Measurements from ENCODE around the gene LRRTM4.

The LRRTM4 gene

GRCh38 chr2:76749858-76750257 lies 772.3 kb downstream of the LRRTM4 start:
- ChIA-PET CTCF (no interaction called here), POLR2A (no interaction called here)
- DNase-seq = peak in 1 of 3 donors; percentile 5
- H3K4me1 ChIP-seq (ENCODE audit: control extremely low read depth in 1 of 4, control insufficient read depth in 4 of 4, insufficient read depth in 4 of 4, low read length in 3 of 4) = no peaks in the 10 kb centered on the region
- H3K27ac ChIP-seq (ENCODE audit: insufficient read depth in 1 of 2, low read depth in 1 of 2, low read length in 2 of 2, poor library complexity in 1 of 2, severe bottlenecking in 2 of 2) = no peak overlapping the region
- peaks cover 0 to 1% (median 0%) of the 10 kb centered on the region in 5 experiments for H3K9me3 ChIP-seq (ENCODE audit: control extremely low read depth in 1 of 5, control insufficient read depth in 4 of 5, insufficient read depth in 2 of 5, low read depth in 1 of 5, low read length in 4 of 5)
- H3K4me3 ChIP-seq (ENCODE audit: control insufficient read depth in 1 of 7, extremely low read depth in 1 of 7, insufficient read depth in 4 of 7, low read depth in 2 of 7, low read length in 6 of 7) = no peak overlapping the region
- peaks cover 0 to 2% (median 0%) of the 10 kb centered on the region in 5 experiments for H3K27me3 ChIP-seq (replicated peaks in 2 of 5; ENCODE audit: control insufficient read depth in 4 of 5, insufficient read depth in 5 of 5, low read length in 4 of 5)
- no peaks in the 10 kb centered on the region for H3K36me3 ChIP-seq (ENCODE audit: control insufficient read depth in 4 of 4, insufficient read depth in 4 of 4, low read length in 3 of 4)

DNA sequence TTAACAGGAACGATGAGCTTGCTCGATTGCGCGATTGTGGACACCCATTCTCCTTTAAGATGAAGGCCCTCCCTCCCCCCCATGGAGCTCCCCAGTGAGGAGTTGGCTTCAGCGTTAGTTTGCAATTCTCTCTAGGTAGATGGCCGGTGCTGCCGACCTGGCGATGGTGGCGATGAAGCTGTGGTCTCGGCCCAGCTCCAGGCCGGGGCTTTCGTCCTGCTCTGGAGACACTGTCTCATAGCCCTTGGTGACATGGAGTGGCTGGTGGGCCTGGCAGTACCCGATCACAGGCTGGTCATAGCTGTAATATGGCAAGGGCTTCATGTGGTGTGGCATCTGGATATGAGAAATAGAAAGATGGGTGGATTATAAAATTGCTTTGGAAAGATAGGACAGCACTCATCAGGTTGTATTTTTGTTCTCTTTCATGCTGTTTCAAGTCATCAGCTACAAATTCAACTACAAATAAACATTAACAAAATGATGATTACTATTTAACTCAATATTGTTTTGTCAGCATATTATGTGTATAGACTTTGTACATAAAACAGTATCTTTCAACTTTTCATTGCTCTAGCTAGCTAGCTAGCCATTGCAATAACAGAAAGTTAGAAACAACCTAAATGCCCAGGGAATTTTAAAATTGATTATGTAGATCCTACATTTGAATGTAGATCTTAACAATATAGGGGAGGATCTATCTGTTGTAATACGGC lies 773.4 kb downstream of the LRRTM4 start:
- CTCF ChIA-PET = no interaction called here
- H3K9me3 ChIP-seq (ENCODE audit: control extremely low read depth in 1 of 5, control insufficient read depth in 4 of 5, insufficient read depth in 2 of 5, low read depth in 1 of 5, low read length in 4 of 5) = peaks cover 0 to 1% (median 0%) of the 10 kb centered on the region in 5 experiments
- no peak overlapping the region for H3K4me3 ChIP-seq (ENCODE audit: control insufficient read depth in 1 of 7, extremely low read depth in 1 of 7, insufficient read depth in 4 of 7, low read depth in 2 of 7, low read length in 6 of 7)
- no peak for DNase-seq
- 90% methylated on average over 9 of the region's 14 CpGs for WGBS (ENCODE audit: insufficient coverage)
- POLR2A ChIA-PET = no interaction called here
- no peaks in the 10 kb centered on the region for H3K36me3 ChIP-seq (ENCODE audit: control insufficient read depth in 4 of 4, insufficient read depth in 4 of 4, low read length in 3 of 4)
- no peaks in the 10 kb centered on the region for H3K4me1 ChIP-seq (ENCODE audit: control extremely low read depth in 1 of 4, control insufficient read depth in 4 of 4, insufficient read depth in 4 of 4, low read length in 3 of 4)
- H3K27me3 ChIP-seq (replicated peaks in 2 of 5; ENCODE audit: control insufficient read depth in 4 of 5, insufficient read depth in 5 of 5, low read length in 4 of 5) = peaks cover 0 to 2% (median 0%) of the 10 kb centered on the region in 5 experiments
- no peak overlapping the region for H3K27ac ChIP-seq (ENCODE audit: insufficient read depth in 1 of 2, low read depth in 1 of 2, low read length in 2 of 2, poor library complexity in 1 of 2, severe bottlenecking in 2 of 2)

DNA sequence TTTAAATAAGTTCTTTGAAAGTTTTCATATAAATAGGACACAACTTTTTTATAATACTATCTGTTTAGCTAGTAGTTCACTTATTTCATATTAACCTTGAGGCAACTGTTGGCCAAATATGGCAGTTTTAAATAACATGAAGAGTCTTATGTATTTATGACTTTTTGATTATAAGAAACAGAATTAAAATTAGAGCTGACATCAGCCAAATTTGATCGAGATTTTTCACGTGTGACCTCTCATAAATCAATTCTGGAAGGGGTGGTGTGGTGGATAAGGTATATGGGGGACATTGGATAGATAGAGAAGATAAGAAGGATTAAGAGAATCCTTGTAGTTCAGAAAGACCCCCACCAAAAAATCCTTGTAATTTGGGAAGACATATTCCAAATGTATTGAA lies 776.6 kb downstream of the LRRTM4 start:
- POLR2A ChIA-PET = no interaction called here
- Histone ChIP-seq H3K27me3 (replicated peaks in 2 of 5; ENCODE audit: control insufficient read depth in 4 of 5, insufficient read depth in 5 of 5, low read length in 4 of 5) (peaks cover 0 to 2% (median 0%) of the 10 kb centered on the region in 5 experiments), H3K27ac (ENCODE audit: insufficient read depth in 1 of 2, low read depth in 1 of 2, low read length in 2 of 2, poor library complexity in 1 of 2, severe bottlenecking in 2 of 2) (no peak overlapping the region), H3K4me3 (ENCODE audit: control insufficient read depth in 1 of 7, extremely low read depth in 1 of 7, insufficient read depth in 4 of 7, low read depth in 2 of 7, low read length in 6 of 7) (no peak overlapping the region), H3K9me3 (ENCODE audit: control extremely low read depth in 1 of 5, control insufficient read depth in 4 of 5, insufficient read depth in 2 of 5, low read depth in 1 of 5, low read length in 4 of 5) (peaks cover 0 to 1% (median 0%) of the 10 kb centered on the region in 5 experiments), H3K36me3 (ENCODE audit: control insufficient read depth in 4 of 4, insufficient read depth in 4 of 4, low read length in 3 of 4) (no peaks in the 10 kb centered on the region), H3K4me1 (ENCODE audit: control extremely low read depth in 1 of 4, control insufficient read depth in 4 of 4, insufficient read depth in 4 of 4, low read length in 3 of 4) (no peaks in the 10 kb centered on the region)
- DNase-seq = no peak
- WGBS (ENCODE audit: insufficient coverage) = no CpG with 5 or more reads among the region's 2 CpGs
- CTCF ChIA-PET = no interaction called here

GRCh38 chr2:76737607-76738006 lies 784.6 kb downstream of the LRRTM4 start:
- 100% methylated on average over 1 of the region's 1 CpG for WGBS (ENCODE audit: insufficient coverage)
- Histone ChIP-seq H3K4me1 (ENCODE audit: control extremely low read depth in 1 of 4, control insufficient read depth in 4 of 4, insufficient read depth in 4 of 4, low read length in 3 of 4) (no peaks in the 10 kb centered on the region), H3K9me3 (ENCODE audit: control extremely low read depth in 1 of 5, control insufficient read depth in 4 of 5, insufficient read depth in 2 of 5, low read depth in 1 of 5, low read length in 4 of 5) (no peaks in the 10 kb centered on the region), H3K27me3 (replicated peaks in 2 of 5; ENCODE audit: control insufficient read depth in 4 of 5, insufficient read depth in 5 of 5, low read length in 4 of 5) (peaks cover 0 to 2% (median 0%) of the 10 kb centered on the region in 5 experiments), H3K36me3 (ENCODE audit: control insufficient read depth in 4 of 4, insufficient read depth in 4 of 4, low read length in 3 of 4) (no peaks in the 10 kb centered on the region), H3K4me3 (ENCODE audit: control insufficient read depth in 1 of 7, extremely low read depth in 1 of 7, insufficient read depth in 4 of 7, low read depth in 2 of 7, low read length in 6 of 7) (no peak overlapping the region), H3K27ac (ENCODE audit: insufficient read depth in 1 of 2, low read depth in 1 of 2, low read length in 2 of 2, poor library complexity in 1 of 2, severe bottlenecking in 2 of 2) (no peak overlapping the region)
- CTCF ChIA-PET = no interaction called here
- no peak for DNase-seq
- POLR2A ChIA-PET = no interaction called here

DNA sequence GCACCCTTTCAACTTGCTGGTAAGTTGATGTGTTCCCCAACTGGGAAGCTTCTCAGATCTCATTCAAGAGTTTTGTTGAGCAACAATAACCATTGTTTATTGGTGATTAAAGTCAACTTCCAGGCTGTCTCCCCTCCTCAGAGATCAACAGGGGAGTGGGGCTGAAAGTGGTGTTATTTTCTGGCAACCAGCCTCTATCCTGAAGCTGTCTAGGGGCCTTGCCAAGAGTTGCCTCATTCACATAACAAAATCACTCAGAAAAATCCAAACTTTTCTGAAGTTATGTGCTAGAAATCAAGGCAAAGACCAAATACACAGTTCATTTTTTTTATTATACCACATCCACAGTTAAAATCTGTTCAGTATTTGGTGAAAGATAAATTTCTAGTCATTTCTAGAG lies 788.4 kb downstream of the LRRTM4 start:
- CTCF ChIA-PET = no interaction called here

GRCh38 chr2:76731157-76731556 lies 791.0 kb downstream of the LRRTM4 start:
- Histone ChIP-seq H3K27me3 (replicated peaks in 2 of 5; ENCODE audit: control insufficient read depth in 4 of 5, insufficient read depth in 5 of 5, low read length in 4 of 5) (no peaks in the 10 kb centered on the region), H3K36me3 (ENCODE audit: control insufficient read depth in 4 of 4, insufficient read depth in 4 of 4, low read length in 3 of 4) (no peaks in the 10 kb centered on the region), H3K4me1 (ENCODE audit: control extremely low read depth in 1 of 4, control insufficient read depth in 4 of 4, insufficient read depth in 4 of 4, low read length in 3 of 4) (no peaks in the 10 kb centered on the region), H3K27ac (ENCODE audit: insufficient read depth in 1 of 2, low read depth in 1 of 2, low read length in 2 of 2, poor library complexity in 1 of 2, severe bottlenecking in 2 of 2) (no peak overlapping the region), H3K4me3 (ENCODE audit: control insufficient read depth in 1 of 7, extremely low read depth in 1 of 7, insufficient read depth in 4 of 7, low read depth in 2 of 7, low read length in 6 of 7) (no peak overlapping the region), H3K9me3 (ENCODE audit: control extremely low read depth in 1 of 5, control insufficient read depth in 4 of 5, insufficient read depth in 2 of 5, low read depth in 1 of 5, low read length in 4 of 5) (no peaks in the 10 kb centered on the region)
- no peak for DNase-seq
- ChIA-PET POLR2A (no interaction called here), CTCF (no interaction called here)
- WGBS (ENCODE audit: insufficient coverage) = 100% methylated on average over 3 of the region's 4 CpGs

More for the DNA sequence above, 788.4 kb downstream of the LRRTM4 start:
- H3K36me3 ChIP-seq (ENCODE audit: control insufficient read depth in 4 of 4, insufficient read depth in 4 of 4, low read length in 3 of 4) = no peaks in the 10 kb centered on the region
- no peaks in the 10 kb centered on the region for H3K4me1 ChIP-seq (ENCODE audit: control extremely low read depth in 1 of 4, control insufficient read depth in 4 of 4, insufficient read depth in 4 of 4, low read length in 3 of 4)
- H3K27ac ChIP-seq (ENCODE audit: insufficient read depth in 1 of 2, low read depth in 1 of 2, low read length in 2 of 2, poor library complexity in 1 of 2, severe bottlenecking in 2 of 2) = no peak overlapping the region
- no peak overlapping the region for H3K4me3 ChIP-seq (ENCODE audit: control insufficient read depth in 1 of 7, extremely low read depth in 1 of 7, insufficient read depth in 4 of 7, low read depth in 2 of 7, low read length in 6 of 7)
- no peaks in the 10 kb centered on the region for H3K9me3 ChIP-seq (ENCODE audit: control extremely low read depth in 1 of 5, control insufficient read depth in 4 of 5, insufficient read depth in 2 of 5, low read depth in 1 of 5, low read length in 4 of 5)
- no peaks in the 10 kb centered on the region for H3K27me3 ChIP-seq (replicated peaks in 2 of 5; ENCODE audit: control insufficient read depth in 4 of 5, insufficient read depth in 5 of 5, low read length in 4 of 5)
- no peak for DNase-seq
- POLR2A ChIA-PET = no interaction called here

GRCh38 chr2:76730021-76730420 lies 792.2 kb downstream of the LRRTM4 start:
- POLR2A ChIA-PET = no interaction called here
- H3K27ac ChIP-seq (ENCODE audit: insufficient read depth in 1 of 2, low read depth in 1 of 2, low read length in 2 of 2, poor library complexity in 1 of 2, severe bottlenecking in 2 of 2) = no peak overlapping the region
- CTCF ChIA-PET = no interaction called here
- H3K36me3 ChIP-seq (ENCODE audit: control insufficient read depth in 4 of 4, insufficient read depth in 4 of 4, low read length in 3 of 4) = no peaks in the 10 kb centered on the region
- H3K4me3 ChIP-seq (ENCODE audit: control insufficient read depth in 1 of 7, extremely low read depth in 1 of 7, insufficient read depth in 4 of 7, low read depth in 2 of 7, low read length in 6 of 7) = no peak overlapping the region
- 94% methylated on average over 3 of the region's 4 CpGs for WGBS (ENCODE audit: insufficient coverage)
- no peaks in the 10 kb centered on the region for H3K9me3 ChIP-seq (ENCODE audit: control extremely low read depth in 1 of 5, control insufficient read depth in 4 of 5, insufficient read depth in 2 of 5, low read depth in 1 of 5, low read length in 4 of 5)
- no peaks in the 10 kb centered on the region for H3K4me1 ChIP-seq (ENCODE audit: control extremely low read depth in 1 of 4, control insufficient read depth in 4 of 4, insufficient read depth in 4 of 4, low read length in 3 of 4)
- DNase-seq = no peak
- H3K27me3 ChIP-seq (replicated peaks in 2 of 5; ENCODE audit: control insufficient read depth in 4 of 5, insufficient read depth in 5 of 5, low read length in 4 of 5) = no peaks in the 10 kb centered on the region
